Activated CD4-positive, alpha-beta T cell treated with anti-CD3 and anti-CD28 coated beads, Interleukin-2, amount 50 U/mL, for 24 hours (primary cell): ENCODE measurements around the gene ZNF562.
"Not testable (repeated sequence)": the region's sequence is repeated elsewhere in the genome, so short reads cannot be mapped to it uniquely, and the experiment has no call there.

Source experiments
- DNase-seq, 2 donors: peaks; one replicate each; pipeline ENCODE4 v3.0.0-alpha.2; 2020; ENCODE audit warnings: low read depth in 1 of 2, low spot score in 1 of 2

Gene ZNF562

DNA sequence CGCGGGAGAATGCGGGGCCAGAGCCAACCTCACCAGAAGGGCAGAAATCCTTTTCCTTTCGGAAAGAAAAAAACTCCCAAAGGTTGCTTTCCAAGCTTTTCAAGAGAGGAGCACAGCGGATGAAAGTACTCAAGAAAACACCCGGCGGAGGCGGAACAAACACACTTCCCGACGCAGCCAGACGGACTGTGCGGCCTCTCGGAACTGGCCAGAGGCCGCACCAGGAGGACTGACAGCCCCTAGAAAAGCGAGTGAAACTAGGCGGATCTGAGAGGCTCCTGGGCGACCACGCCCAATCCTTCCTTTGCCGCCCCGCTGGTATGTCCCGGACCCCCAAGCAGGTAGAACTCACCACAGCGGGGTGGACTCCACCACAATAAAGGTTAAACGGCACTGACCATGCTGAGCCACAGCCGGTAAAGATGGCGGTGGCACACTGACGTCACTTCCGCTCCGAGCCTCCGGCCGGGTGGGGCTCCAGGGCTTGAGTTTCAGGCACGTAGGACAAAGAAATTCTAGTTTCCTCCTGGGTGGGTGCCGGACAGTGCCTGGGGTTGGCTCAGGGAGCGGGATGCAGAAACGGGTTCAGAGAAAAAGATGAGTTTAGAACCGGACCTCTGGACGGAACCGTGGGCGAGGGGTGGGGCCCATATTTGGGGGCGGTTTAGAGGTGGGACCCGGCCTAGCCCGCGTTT, at the start of gene ZNF562:
Gene ZNF562, minus strand, starts transcription at position 438 of the 695 bp plus-strand sequence. CDS start 14,356 bp downstream, outside the sequence.
- DNase-seq, result peak; percentile 75 to 78

DNA sequence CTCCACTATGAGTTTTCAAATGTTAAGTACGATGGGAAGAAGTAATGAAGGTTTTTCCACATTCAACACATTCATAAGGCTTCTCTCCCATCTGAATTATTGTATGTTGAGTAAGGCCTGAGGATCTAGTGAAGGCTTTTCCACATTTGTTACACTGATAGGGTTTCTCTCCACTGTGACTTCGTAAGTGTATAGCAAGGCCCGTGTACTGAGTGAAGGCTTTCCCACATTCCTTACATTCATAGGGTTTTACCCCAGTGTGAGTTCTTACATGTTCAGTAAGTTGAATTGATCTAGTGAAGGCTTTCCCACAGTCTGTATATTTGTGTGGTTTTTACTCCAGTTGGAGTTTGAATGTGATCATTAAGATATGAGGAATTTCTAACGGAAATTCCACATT, 49.3 kb upstream of the ZNF562 start:
- no peak for DNase-seq

DNA sequence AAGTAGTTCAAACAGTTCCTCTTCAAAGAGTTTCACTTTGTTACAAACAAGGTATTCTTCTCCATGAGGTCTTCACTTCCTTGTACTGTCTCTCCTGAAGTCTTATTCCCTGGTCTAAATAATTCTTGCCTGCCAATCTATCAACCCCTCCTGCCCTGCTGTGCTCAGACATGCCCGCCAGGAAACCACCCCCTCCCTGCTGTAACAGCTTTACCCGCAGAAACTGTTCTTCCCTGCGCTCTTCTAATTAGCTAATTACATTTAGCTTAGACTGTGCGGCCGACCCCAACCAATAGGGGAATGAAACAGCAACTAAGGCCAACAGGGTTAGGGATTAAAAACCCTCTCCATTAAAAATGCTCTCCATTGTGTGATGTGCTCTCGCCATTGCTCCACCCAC, 47.0 kb upstream of the ZNF562 start:
- no peak for DNase-seq

GRCh38 chr19:9720541-9720940, 45.6 kb upstream of the ZNF562 start:
- no peak for DNase-seq

- DNase-seq, result no peak
Measured at GRCh38 chr19:9711815-9712214, 36.9 kb upstream of the ZNF562 start.

DNA sequence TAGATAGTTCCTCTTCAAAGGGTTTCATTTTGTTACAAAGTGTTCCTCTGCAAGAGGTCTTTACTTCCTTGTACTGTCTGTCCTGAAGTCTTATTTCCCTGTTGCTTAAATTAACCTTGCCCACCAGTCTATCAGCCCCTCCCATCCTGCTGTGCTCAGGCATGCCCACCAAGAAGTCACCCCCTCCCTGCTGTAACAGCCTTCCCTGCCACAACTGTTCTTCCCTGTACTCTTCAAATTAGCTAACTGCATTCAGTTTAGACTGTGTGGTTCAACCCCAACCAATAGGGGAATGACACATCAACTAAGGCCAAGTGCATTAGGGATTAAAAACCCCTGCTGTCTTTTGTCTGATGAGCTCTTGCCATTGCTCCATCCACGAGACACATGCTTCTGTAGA, 34.4 kb upstream of the ZNF562 start:
- DNase-seq, result no peak

GRCh38 chr19:9705836-9706235, 30.9 kb upstream of the ZNF562 start:
- DNase-seq, result no peak

DNA sequence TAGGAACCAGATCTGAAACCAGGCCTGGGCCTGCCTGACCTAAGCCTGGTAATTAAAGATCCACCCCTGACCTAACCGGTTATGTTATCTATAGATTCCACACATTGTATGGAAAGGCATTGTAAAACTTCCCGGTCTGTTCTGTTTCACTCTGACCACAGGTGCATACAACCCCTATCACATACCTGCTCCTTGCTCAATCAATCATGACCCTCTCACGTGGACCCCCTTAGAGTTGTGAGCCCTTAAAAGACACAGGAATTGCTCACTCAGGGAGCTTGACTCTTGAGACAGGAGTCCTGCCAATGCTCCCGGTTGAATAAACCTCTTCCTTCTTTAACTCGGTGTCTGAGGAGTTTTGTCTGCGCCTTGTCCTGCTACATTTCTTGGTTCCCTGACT, 27.3 kb upstream of the ZNF562 start:
- no peak for DNase-seq

- no peak for DNase-seq
Measured at GRCh38 chr19:9700229-9700981, 25.5 kb upstream of the ZNF562 start.

GRCh38 chr19:9690301-9690700, 15.4 kb upstream of the ZNF562 start:
- not testable (repeated sequence) for DNase-seq

GRCh38 chr19:9679996-9680395, 5.1 kb upstream of the ZNF562 start:
- not testable (repeated sequence) for DNase-seq

- not testable (repeated sequence) for DNase-seq
Measured at GRCh38 chr19:9675358-9675901, 530 bp upstream of the ZNF562 start.

GRCh38 chr19:9673912-9674662, 813 bp downstream of the ZNF562 start:
- peak; percentile 35 to 60 for DNase-seq

DNA sequence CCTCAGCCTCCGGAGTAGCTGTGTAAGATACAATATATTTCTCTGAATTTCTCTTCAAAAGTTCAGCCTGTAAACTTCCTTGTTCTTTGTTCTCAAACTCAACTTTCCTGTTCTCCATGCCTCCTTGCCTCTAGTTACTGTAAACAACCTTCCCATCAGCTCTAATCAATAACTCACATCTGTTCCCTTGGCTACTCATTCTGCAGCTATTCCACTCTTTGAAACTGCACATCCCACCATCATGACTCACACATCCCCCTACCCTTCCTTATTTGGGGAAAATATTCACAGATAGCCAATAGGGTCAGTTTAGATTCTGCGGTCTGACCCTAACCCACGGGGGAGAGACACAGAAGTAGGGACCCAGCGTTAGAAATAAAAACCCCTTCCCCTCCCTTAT, 2.0 kb downstream of the ZNF562 start:
- no peak for DNase-seq

DNA sequence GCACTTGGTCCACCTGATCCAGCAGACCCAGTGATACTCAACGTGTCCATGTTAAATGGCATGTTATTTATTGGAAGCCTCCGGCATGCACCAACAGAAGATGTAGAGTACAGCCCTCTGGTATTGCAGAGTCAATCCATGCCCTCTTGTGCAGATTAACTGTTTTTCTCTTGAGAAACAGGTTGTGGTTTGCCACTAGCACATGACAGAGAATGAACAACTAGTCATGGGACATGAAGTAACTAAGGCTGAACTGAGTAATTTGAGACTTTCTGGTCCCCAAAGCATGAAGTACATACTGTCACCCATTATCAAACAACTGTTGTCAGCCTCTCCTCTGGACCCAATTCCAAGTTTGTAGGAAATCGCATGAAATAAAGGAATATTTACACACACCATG, 3.2 kb downstream of the ZNF562 start:
- no peak for DNase-seq

DNA sequence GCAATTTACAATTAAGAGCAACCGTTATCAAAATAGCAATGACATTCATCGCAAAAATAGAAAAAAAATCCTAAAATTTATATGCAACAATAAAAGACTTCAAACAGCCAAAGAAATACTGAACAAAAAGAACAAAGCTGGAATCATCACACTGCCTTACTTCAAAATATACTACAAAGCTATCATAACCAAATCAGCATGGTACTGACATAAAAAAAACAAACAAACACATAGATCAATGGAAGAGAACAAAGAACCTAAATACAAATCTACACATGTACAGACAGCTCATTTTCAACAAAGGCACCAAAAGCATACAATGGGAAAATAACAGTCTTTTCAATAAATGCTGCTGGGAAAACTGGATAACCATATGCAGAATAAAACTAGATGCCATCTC, 6.4 kb downstream of the ZNF562 start:
- no peak for DNase-seq

DNA sequence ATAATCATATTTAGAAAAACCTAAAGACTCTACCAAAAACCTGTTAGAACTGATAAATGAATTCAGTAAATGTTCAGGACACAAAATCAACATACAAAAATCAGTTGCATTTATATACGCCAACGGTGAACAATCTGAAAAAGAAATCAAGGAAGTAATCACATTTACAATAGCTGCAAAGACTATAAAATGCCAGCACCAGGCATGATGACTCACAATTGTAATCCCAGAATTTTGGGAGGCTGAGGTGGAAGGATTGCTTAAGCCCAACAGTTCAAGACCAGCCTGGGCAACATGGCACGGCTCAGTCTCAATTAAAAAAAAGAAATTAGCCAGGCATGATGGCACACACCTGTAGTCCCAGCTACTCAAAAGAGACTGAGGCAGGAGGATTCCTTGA, 7.0 kb downstream of the ZNF562 start:
- no peak for DNase-seq

GRCh38 chr19:9658769-9659168, 16.1 kb downstream of the ZNF562 start:
- DNase-seq, result no peak

DNA sequence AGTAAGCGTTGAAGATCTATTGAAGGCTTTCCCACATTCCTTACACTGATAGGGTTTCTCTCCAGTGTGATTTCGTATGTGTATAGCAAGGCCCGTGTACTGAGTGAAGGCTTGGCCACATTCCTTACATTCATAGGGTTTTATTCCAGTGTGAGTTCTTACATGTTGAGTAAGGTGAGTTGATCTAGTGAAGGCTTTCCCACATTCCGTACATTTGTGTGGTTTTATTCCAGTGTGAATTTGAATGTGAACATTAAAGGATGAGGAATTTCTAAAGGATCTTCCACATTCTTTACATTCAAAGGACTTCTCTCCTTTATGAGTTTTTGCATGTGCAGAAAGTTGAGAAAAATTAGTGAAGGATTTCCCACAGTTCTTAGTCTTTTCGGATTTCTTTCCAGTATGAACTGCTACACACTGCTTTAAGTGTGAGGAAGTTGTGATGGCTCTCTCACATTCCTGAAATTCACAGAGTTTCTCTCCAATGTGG, 21.8 kb downstream of the ZNF562 start:
- DNase-seq, result not testable (repeated sequence)

DNA sequence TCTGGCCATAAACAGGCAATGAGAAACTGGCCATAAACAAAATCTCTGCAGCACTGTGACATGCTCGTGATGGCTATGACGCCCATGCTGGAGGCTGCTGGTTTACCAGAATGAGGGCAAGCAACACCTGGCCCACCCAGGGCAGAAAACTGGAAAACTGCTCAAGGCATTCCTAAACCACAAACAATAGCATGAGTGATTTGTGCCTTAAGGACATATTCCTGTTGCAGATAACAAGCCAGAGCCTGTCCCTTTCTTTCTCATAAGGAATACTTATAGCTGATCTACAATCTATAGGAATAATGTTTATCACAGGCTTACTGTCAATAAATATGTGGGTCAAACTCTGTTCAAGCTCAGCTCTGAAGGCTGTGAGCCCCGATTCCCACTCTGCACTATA, 23.4 kb downstream of the ZNF562 start:
- not testable (repeated sequence) for DNase-seq

- no peak for DNase-seq
Measured at GRCh38 chr19:9650345-9650744, 24.6 kb downstream of the ZNF562 start.
